OCI-LY1 (cell line): ENCODE data around the gene FGF14.
"Not testable (repeated sequence)": the region's sequence is repeated elsewhere in the genome, so short reads cannot be mapped to it uniquely, and the experiment has no call there.

Experiments used
- H2AFZ ChIP-seq: fragments of 200-600 bp; sonication (generic), shearing (Covaris generic); 2 replicates; pipeline ENCODE4 v1.6.0; 2014; ENCODE audit warnings: antibody characterized with exemption, mild to moderate bottlenecking, low read length
- H3F3A ChIP-seq: fragments of 200-600 bp; sonication (generic), shearing (Covaris generic); 2 replicates; pipeline ENCODE4 v1.6.0; 2014; ENCODE audit warnings: mild to moderate bottlenecking, antibody characterized with exemption, low read length, moderate library complexity; ENCODE audit not compliant: insufficient read depth
- H3K27ac ChIP-seq: fragments of 200-600 bp; sonication (generic); 2 replicates; pipeline ENCODE4 v1.5.1; 2014; ENCODE audit warnings: low read length, mixed run types, mild to moderate bottlenecking, low read depth; ENCODE audit not compliant: poor library complexity, severe bottlenecking
- H3K27me3 ChIP-seq: fragments of 200-600 bp; sonication (generic); 2 replicates; pipeline ENCODE4 v1.6.0; 2014; ENCODE audit warnings: antibody characterized with exemption, mild to moderate bottlenecking, low read length, moderate library complexity; ENCODE audit not compliant: insufficient read depth
- H3K36me3 ChIP-seq: fragments of 200-600 bp; sonication (generic); 2 replicates; pipeline ENCODE4 v1.6.1; 2014; ENCODE audit warnings: mild to moderate bottlenecking, antibody characterized with exemption, low read length, moderate library complexity, mixed read lengths; ENCODE audit not compliant: insufficient read depth
- H3K4me1 ChIP-seq: fragments of 200-600 bp; sonication (generic); 2 replicates; pipeline ENCODE4 v1.5.1; 2014; ENCODE audit warnings: mild to moderate bottlenecking, low read length, moderate library complexity; ENCODE audit not compliant: insufficient read depth, severe bottlenecking
- H3K4me2 ChIP-seq: fragments of 200-600 bp; sonication (generic), shearing (Covaris generic); 2 replicates; pipeline ENCODE4 v1.6.1; 2014; ENCODE audit warnings: low read length
- H3K4me3 ChIP-seq: fragments of 200-600 bp; sonication (generic); 2 replicates; pipeline ENCODE4 v1.5.1; 2014; ENCODE audit warnings: low read length, low read depth, mild to moderate bottlenecking, mixed read lengths; ENCODE audit not compliant: poor library complexity, severe bottlenecking
- H3K79me2 ChIP-seq: fragments of 200-600 bp; shearing (Covaris generic); 2 replicates; pipeline ENCODE4 v1.6.1; 2016; ENCODE audit warnings: mixed run types, low read length, mixed read lengths; ENCODE audit not compliant: insufficient read depth
- H3K9ac ChIP-seq: fragments of 200-600 bp; sonication (generic), shearing (Covaris generic); 2 replicates; pipeline ENCODE4 v1.6.1; 2014; ENCODE audit warnings: mild to moderate bottlenecking, low read length, mixed read lengths
- H3K9me2 ChIP-seq: fragments of 200-600 bp; sonication (generic), shearing (Covaris generic); 2 replicates; pipeline ENCODE4 v1.6.1; 2014; ENCODE audit warnings: low read depth, mild to moderate bottlenecking, low read length, mixed read lengths
- H3K9me3 ChIP-seq: fragments of 200-600 bp; shearing (Covaris generic); 2 replicates; pipeline ENCODE4 v1.6.1; 2014; ENCODE audit warnings: low read length, mixed read lengths
- H4K20me1 ChIP-seq: fragments of 200-600 bp; sonication (generic), shearing (Covaris generic); 2 replicates; pipeline ENCODE4 v1.6.0; 2016; ENCODE audit warnings: mild to moderate bottlenecking, low read length; ENCODE audit not compliant: insufficient read depth
- CTCF ChIP-seq: fragments of 200-600 bp; sonication (generic), shearing (Covaris generic); IDR thresholded peaks from 2 replicates; pipeline ENCODE4 v1.5.1; 2017; ENCODE audit warnings: mild to moderate bottlenecking, antibody characterized with exemption, low read length, moderate library complexity, mixed read lengths
- EZH2 ChIP-seq: fragments of 200-600 bp; sonication (generic), shearing (Covaris generic); IDR thresholded peaks from 2 replicates; pipeline ENCODE4 v1.8.0; 2017; ENCODE audit warnings: borderline replicate concordance, mixed run types, mild to moderate bottlenecking, antibody characterized with exemption, low read length, moderate library complexity, mixed read lengths

FGF14 gene

DNA sequence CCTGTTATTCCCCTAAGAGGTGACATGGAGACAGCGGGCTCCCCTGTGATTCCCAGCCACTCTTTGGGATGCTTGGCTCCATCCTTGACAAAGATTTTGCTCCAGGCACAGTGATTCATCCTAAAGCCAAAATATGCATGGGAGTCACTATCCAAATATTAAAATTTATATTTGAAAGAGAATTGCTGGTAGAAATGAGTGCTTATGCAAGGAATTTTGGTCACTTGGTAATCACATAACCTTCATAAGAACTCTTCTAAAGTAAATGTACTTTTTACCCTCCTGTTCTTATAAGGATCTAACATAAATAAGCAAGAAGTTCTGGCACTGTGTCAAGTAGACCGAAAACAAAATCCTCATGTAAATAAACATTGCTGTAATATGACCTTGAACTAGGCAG is 563.5 kb downstream of the FGF14 start:
- no peak for TF ChIP-seq CTCF
- no peak for TF ChIP-seq EZH2
- no peak overlapping the region for H3K4me2 ChIP-seq

GRCh38 chr13:101837778-101838177 is 564.1 kb downstream of the FGF14 start:
- not testable (repeated sequence) for H3K4me2 ChIP-seq, H3K9me3 ChIP-seq, H3K27me3 ChIP-seq, H3K79me2 ChIP-seq, H3K27ac ChIP-seq, H3K4me3 ChIP-seq, H3K9ac ChIP-seq, H2AFZ ChIP-seq, H3K4me1 ChIP-seq, H4K20me1 ChIP-seq, H3K9me2 ChIP-seq, H3F3A ChIP-seq, H3K36me3 ChIP-seq

More for the DNA sequence above, 563.5 kb downstream of the FGF14 start:
- Histone ChIP-seq H3K79me2 (no peaks in the 10 kb centered on the region), H2AFZ (no peak overlapping the region), H4K20me1 (no peaks in the 10 kb centered on the region), H3K27ac (no peak overlapping the region), H3K4me3 (no peak overlapping the region), H3K9ac (no peak overlapping the region), H3K9me2 (no peaks in the 10 kb centered on the region), H3F3A (no peaks in the 10 kb centered on the region), H3K27me3 (no peaks in the 10 kb centered on the region), H3K36me3 (no peaks in the 10 kb centered on the region), H3K9me3 (no peaks in the 10 kb centered on the region), H3K4me1 (no peaks in the 10 kb centered on the region)

DNA sequence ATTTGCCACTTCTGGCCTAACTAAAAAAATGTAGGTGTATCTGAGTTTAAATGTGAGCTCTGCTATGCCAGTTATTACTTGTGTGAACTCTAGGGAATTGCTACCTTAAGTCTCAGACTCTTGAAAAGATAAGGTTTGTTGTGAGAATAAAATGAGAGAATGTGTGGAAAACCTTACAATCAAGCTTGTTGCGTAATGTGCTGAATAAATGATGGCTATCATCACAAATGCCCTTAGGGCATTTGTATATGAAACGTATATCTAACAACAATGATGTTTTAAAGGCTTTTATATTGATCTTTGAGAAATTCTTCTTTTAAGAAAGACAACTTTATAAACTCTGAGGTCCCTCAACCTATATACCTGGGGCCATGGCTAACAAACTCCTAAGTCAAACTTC is 564.6 kb downstream of the FGF14 start:
- no peaks in the 10 kb centered on the region for H3K4me1 ChIP-seq
- no peak for TF ChIP-seq EZH2
- TF ChIP-seq CTCF: no peak
- H3K9me3 ChIP-seq: no peaks in the 10 kb centered on the region
- no peak overlapping the region for H3K4me3 ChIP-seq
- no peaks in the 10 kb centered on the region for H3K9me2 ChIP-seq
- H2AFZ ChIP-seq: no peak overlapping the region
- no peaks in the 10 kb centered on the region for H3K79me2 ChIP-seq
- H3K4me2 ChIP-seq: no peak overlapping the region
- no peak overlapping the region for H3K9ac ChIP-seq
- H4K20me1 ChIP-seq: no peaks in the 10 kb centered on the region
- no peaks in the 10 kb centered on the region for H3K27me3 ChIP-seq
- no peaks in the 10 kb centered on the region for H3K36me3 ChIP-seq
- no peaks in the 10 kb centered on the region for H3F3A ChIP-seq
- H3K27ac ChIP-seq: no peak overlapping the region

DNA sequence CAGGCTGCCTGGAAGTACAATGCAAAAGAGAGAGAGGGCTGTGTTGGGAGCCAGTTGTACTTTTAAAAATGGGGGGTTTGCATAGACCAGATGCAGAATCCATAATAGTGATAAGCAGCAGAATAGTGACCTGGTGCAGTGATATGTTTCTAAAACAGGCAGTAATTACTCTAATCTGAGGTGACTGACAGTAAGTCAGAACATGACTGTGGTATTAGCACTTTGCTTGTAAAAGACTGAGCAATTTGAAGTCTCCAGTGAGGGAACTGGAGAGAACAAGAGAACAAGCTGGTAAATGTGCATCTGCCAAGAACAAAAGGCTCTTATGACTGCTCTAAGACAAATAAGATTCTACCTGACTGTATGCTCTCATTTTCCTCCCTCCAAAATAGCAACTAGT is 565.9 kb downstream of the FGF14 start:
- no peak overlapping the region for H3K4me3 ChIP-seq
- H3K9ac ChIP-seq: no peak overlapping the region
- H3K79me2 ChIP-seq: no peaks in the 10 kb centered on the region
- H3K27ac ChIP-seq: no peak overlapping the region
- no peak overlapping the region for H3K4me2 ChIP-seq
- H2AFZ ChIP-seq: no peak overlapping the region
- no peaks in the 10 kb centered on the region for H4K20me1 ChIP-seq
- H3K4me1 ChIP-seq: no peaks in the 10 kb centered on the region
- H3K9me3 ChIP-seq: no peaks in the 10 kb centered on the region
- H3K36me3 ChIP-seq: no peaks in the 10 kb centered on the region
- TF ChIP-seq CTCF (no peak), EZH2 (no peak)
- H3F3A ChIP-seq: no peaks in the 10 kb centered on the region
- H3K27me3 ChIP-seq: no peaks in the 10 kb centered on the region
- H3K9me2 ChIP-seq: no peaks in the 10 kb centered on the region
